Peyer's patch (tissue), 4 donors: Measurements from ENCODE around the gene NCKIPSD.

ENCODE experiments used
- POLR2A ChIP-seq, 2 donors: fragments of 450-650 bp; IDR thresholded peaks; one replicate each; pipeline ENCODE4 v1.5.1; 2017; ENCODE audit warnings: antibody characterized with exemption in 2 of 2, mild to moderate bottlenecking in 2 of 2, moderate library complexity in 2 of 2
- TF ChIP-seq, protein P1 (sequence below), 6 experiments: fragments of 450-650 bp in 4 of 6; fragments of 200-600 bp in 2 of 6; sonication (generic) in 1 of 6; IDR thresholded peaks; one replicate each; pipeline ENCODE4 v1.5.1; 2017 to 2019; ENCODE audit warnings: antibody characterized with exemption in 6 of 6, mild to moderate bottlenecking in 3 of 6, moderate library complexity in 1 of 6

DNA sequence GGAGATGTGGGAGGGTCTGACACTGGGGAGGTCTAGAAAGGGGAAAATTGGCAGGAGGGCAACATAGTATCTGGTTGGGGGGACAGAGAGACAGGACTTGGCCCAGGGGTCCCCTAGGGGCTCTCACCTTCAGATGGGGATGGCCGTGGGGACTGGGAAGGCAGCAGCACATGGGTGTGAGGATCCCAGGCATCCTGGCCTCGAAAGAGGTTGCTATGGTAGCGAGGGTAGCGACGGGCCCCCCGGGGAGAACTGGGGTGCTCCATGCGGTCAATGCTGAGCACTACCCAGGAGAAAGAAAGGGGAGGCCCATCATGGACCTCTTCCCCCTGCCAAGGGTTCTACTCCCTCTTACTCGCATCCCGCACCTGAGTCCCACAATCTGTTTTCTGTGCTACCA lies 38.0 kb downstream of the NCKIPSD start:
- TF ChIP-seq POLR2A (IDR thresholded peaks at IDR 0.05): no peak
- TF ChIP-seq, protein P1, sequence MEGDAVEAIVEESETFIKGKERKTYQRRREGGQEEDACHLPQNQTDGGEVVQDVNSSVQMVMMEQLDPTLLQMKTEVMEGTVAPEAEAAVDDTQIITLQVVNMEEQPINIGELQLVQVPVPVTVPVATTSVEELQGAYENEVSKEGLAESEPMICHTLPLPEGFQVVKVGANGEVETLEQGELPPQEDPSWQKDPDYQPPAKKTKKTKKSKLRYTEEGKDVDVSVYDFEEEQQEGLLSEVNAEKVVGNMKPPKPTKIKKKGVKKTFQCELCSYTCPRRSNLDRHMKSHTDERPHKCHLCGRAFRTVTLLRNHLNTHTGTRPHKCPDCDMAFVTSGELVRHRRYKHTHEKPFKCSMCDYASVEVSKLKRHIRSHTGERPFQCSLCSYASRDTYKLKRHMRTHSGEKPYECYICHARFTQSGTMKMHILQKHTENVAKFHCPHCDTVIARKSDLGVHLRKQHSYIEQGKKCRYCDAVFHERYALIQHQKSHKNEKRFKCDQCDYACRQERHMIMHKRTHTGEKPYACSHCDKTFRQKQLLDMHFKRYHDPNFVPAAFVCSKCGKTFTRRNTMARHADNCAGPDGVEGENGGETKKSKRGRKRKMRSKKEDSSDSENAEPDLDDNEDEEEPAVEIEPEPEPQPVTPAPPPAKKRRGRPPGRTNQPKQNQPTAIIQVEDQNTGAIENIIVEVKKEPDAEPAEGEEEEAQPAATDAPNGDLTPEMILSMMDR (IDR thresholded peaks at IDR 0.05): no peak
